Measurements from ENCODE around the gene SF3B6. TPM values are rescaled to one million over a fixed set of nuclear protein-coding genes. Genes with fewer than 3 reads are reported as not detected.

The SF3B6 gene
- total and polyA plus RNA-seq, 12 donors = 61.2 to 209 (median 80.6) TPM

DNA sequence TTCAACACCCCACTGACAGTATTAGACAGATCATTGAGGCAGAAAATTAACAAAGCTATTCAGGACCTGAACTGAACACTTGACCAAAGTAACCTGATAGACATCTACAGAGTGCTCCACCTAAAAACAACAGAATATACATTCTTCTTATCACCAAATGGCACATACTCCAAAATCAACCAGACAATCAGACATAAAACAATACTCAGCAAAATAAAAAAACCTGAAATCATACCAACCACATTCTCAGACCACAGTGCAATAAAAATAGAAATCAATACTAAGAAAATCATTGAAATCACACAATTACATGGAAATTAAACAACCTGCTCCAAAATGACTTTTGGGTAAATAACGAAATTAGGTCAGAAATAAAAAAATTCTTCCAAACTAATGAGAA is 31.2 kb upstream of the SF3B6 start:
- TF ChIP-seq POLR2A (IDR thresholded peaks at IDR 0.05) (no peak), CTCF (IDR thresholded peaks at IDR 0.05) (no peak)
- no peak overlapping the region for H3K27ac ChIP-seq

DNA sequence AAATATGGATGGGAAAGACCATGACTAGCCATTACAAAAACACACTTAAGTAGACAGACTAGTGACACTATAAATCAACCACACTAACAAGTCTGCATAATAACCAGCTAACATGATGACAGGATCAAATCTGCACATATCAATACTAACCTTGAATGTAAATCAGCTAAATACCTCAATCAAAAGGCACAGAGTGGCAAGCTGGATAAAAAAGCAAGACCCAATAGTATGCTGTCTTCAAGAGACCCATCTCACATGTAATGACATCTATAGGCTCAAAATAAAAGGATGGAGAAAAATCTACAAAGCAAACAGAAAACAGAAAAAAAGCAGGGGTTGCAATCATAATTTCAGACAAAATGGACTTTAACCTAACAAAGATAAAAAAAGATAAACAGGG is 30.7 kb upstream of the SF3B6 start:
- Histone ChIP-seq H3K9me3 (replicated peaks in 1 of 3) (no peaks in the 10 kb centered on the region), H3K27me3 (no peaks in the 10 kb centered on the region), H3K4me1 (replicated peaks in 1 of 2) (no peaks in the 10 kb centered on the region), H3K36me3 (replicated peaks in 1 of 2) (no peaks in the 10 kb centered on the region), H3K4me3 (no peak overlapping the region), H3K27ac (no peak overlapping the region)
- TF ChIP-seq CTCF (IDR thresholded peaks at IDR 0.05) (no peak), POLR2A (IDR thresholded peaks at IDR 0.05) (no peak)
- DNase-seq = no peak
- intact Hi-C loops (cut with DNase I) = no loop called here

More for the DNA sequence above, 31.2 kb upstream of the SF3B6 start:
- DNase-seq = no peak
- 42 to 92% (median 89%) methylated on average over 1 of the region's 1 CpG for WGBS, 4 donors
- Histone ChIP-seq H3K4me1 (replicated peaks in 1 of 2) (no peaks in the 10 kb centered on the region), H3K36me3 (replicated peaks in 1 of 2) (no peaks in the 10 kb centered on the region), H3K27me3 (no peaks in the 10 kb centered on the region), H3K9me3 (replicated peaks in 1 of 3) (no peaks in the 10 kb centered on the region), H3K4me3 (no peak overlapping the region)
- intact Hi-C loops (cut with DNase I) = no loop called here

DNA sequence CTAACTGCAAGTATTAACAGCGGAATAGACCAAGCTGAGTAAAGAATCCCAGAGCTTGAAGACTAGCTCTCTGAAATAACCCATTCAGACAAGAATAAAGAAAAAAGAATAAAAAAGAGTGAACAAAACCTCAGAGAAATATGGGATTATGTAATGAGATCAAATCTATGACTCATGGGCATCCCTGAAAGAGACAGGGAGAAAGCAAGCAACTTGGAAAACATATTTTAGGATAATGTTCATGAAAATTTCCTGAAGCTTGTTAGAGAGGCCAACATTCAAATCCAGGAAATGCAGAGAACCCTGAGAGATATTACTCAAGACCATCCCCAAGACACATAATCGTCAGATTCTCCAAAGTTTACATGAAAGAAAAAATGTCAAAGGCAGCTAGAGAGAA is 29.7 kb upstream of the SF3B6 start:
- no peak overlapping the region for H3K27ac ChIP-seq
- H3K27me3 ChIP-seq = no peaks in the 10 kb centered on the region
- intact Hi-C loops (cut with DNase I) = no loop called here
- whole genome bisulfite sequencing, 4 donors = 23 to 50% (median 48%) methylated on average over 2 of the region's 2 CpGs
- DNase-seq = no peak
- H3K36me3 ChIP-seq (replicated peaks in 1 of 2) = no peaks in the 10 kb centered on the region
- no peaks in the 10 kb centered on the region for H3K9me3 ChIP-seq (replicated peaks in 1 of 3)
- no peaks in the 10 kb centered on the region for H3K4me1 ChIP-seq (replicated peaks in 1 of 2)
- H3K4me3 ChIP-seq = no peak overlapping the region
- TF ChIP-seq CTCF (IDR thresholded peaks at IDR 0.05) = no peak
- no peak for TF ChIP-seq POLR2A (IDR thresholded peaks at IDR 0.05)

DNA sequence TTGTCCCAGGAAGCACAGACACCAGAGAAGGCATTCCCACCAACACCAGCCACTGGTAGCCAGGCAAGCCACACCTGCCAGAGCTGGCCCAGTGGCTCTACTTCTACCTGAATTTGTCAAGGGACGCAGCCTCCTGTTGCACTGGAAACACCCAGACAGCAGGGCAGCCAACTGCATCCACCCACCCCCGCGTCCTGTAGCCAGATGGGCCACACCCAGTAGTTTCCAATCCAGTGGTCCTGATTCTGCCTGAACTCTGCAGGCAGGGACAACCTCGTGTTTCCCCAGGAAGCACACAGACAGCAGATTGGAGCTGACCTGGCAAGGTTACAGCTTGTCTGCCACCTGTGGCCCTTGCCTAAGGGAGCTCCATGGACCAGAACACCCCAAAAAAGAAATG is 28.8 kb upstream of the SF3B6 start:
- intact Hi-C loops (cut with DNase I) = no loop called here
- H3K4me3 ChIP-seq = no peak overlapping the region
- H3K36me3 ChIP-seq (replicated peaks in 1 of 2) = no peaks in the 10 kb centered on the region
- TF ChIP-seq CTCF (IDR thresholded peaks at IDR 0.05) = no peak
- no peak for TF ChIP-seq POLR2A (IDR thresholded peaks at IDR 0.05)
- 74 to 94% (median 90%) methylated on average over 3 to 4 of the region's 4 CpGs for WGBS, 4 donors
- H3K9me3 ChIP-seq (replicated peaks in 1 of 3) = no peaks in the 10 kb centered on the region
- H3K27ac ChIP-seq = no peak overlapping the region
- DNase-seq = no peak
- H3K4me1 ChIP-seq (replicated peaks in 1 of 2) = no peaks in the 10 kb centered on the region
- no peaks in the 10 kb centered on the region for H3K27me3 ChIP-seq
